ENCODE measurements around the gene POFUT1. TPM values are rescaled to one million over a fixed set of nuclear protein-coding genes. Genes with fewer than 3 reads are reported as not detected.
A peak's percentile ranks its signal among the peaks of the same experiment; 100 is the strongest.
"Not testable (repeated sequence)": the region's sequence is repeated elsewhere in the genome, so short reads cannot be mapped to it uniquely, and the experiment has no call there.

The POFUT1 gene
- total and polyA plus RNA-seq, 8 donors: 2.3 to 33.8 (median 11.2) TPM

DNA sequence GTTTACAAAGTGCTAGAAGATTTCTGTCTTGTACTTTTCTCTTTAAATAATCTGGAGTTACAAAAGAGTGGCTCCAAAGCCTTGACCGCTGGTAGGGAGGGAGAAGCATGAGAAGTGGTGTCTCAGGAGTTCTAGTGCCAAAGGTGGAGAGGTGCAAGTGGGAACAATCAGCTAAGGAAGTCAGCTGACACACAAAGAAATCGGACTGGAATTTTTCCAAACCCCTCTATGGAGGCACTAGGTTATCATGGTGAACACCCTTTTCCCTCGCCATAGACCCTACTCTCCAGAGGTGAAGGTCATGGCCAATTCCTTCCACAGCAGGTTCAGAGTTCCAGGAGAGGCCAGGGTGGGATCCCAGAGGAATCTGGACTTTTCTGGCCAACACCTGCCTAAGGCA, 15.0 kb upstream of the POFUT1 start:
- peak overlapping the region in 3 of 5 donors; percentile 18 to 87 (median 84) for H3K27ac ChIP-seq
- intact Hi-C loops (cut with DNase I; ENCODE audit: low total_unique reads): no loop called here
- H3K27me3 ChIP-seq: no peaks in the 10 kb centered on the region
- H3K4me3 ChIP-seq: no peak overlapping the region
- WGBS, 5 donors: 20 to 48% (median 39%) methylated on average over 3 of the region's 3 CpGs
- peaks cover 19 to 34% (median 32%) of the 10 kb centered on the region in 4 donors for H3K36me3 ChIP-seq
- peaks cover 36 to 82% (median 60%) of the 10 kb centered on the region in 4 donors for H3K4me1 ChIP-seq
- no peaks in the 10 kb centered on the region for H3K9me3 ChIP-seq
- DNase-seq: no peak
- TF ChIP-seq POLR2A (IDR thresholded peaks at IDR 0.05): no peak
- no peak for TF ChIP-seq POLR2AphosphoS5 (IDR thresholded peaks at IDR 0.05)
- no peak for TF ChIP-seq CTCF (IDR thresholded peaks at IDR 0.05)
- no peak for TF ChIP-seq EP300 (IDR thresholded peaks at IDR 0.05)

DNA sequence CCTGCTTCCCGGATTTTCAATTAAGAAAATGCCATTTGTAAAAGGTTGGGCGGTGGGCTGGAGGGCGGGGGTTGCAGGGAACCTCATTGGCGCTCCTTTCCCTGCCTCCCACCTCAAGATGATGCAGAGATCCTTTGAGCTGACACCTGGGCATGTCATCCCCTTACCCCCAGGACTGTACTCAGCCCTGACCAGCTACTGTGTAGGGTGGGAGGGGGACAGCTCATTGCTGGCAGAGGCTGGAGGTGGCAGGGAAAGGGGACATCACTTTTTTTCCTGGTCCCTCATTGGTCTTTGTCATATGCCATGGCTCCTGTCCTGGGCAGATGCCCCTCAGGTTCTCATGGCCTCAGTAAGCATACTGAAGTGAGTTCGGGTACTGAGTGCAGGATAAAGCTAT, 14.3 kb upstream of the POFUT1 start:
- DNase-seq; H3K4me3 ChIP-seq; intact Hi-C loops (cut with DNase I; ENCODE audit: low total_unique reads); H3K27me3 ChIP-seq; H3K9me3 ChIP-seq: not testable (repeated sequence)
- peaks cover 21 to 40% (median 38%) of the 10 kb centered on the region in 4 donors for H3K36me3 ChIP-seq
- peaks cover 36 to 81% (median 60%) of the 10 kb centered on the region in 4 donors for H3K4me1 ChIP-seq
- 70 to 84% (median 75%) methylated on average over 5 of the region's 5 CpGs for WGBS, 5 donors
- peak overlapping the region in 4 of 5 donors; percentile 18 to 87 (median 52) for H3K27ac ChIP-seq

DNA sequence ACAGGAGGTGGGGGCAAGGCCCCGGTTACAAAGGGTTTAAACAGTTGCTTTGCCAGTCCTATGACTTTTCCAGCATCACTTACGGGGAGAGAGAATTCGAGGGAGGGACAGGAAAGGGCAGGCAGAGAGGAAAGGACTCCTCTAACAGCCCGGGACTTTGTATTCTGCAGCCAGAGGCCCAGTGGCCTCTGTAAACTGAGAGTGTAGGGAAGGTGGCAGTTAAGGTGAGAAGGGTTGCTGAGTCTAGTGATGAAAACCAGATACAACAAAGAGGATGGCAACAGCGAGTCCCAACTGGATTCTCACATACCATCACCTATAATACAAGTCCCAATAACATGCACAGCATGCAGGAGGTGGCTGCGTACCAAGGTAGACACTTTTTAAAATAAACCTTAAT, 13.7 kb upstream of the POFUT1 start:
- no peaks in the 10 kb centered on the region for H3K9me3 ChIP-seq
- H3K27ac ChIP-seq: peak overlapping the region in 3 of 5 donors; percentile 31 to 87 (median 84)
- no peak for DNase-seq
- no peak overlapping the region for H3K4me3 ChIP-seq
- H3K4me1 ChIP-seq: peaks cover 34 to 81% (median 61%) of the 10 kb centered on the region in 4 donors
- intact Hi-C loops (cut with DNase I; ENCODE audit: low total_unique reads): no loop called here
- 55 to 72% (median 68%) methylated on average over 6 of the region's 6 CpGs for WGBS, 5 donors
- no peak for TF ChIP-seq EP300 (IDR thresholded peaks at IDR 0.05)
- TF ChIP-seq CTCF (IDR thresholded peaks at IDR 0.05): no peak
- TF ChIP-seq POLR2A (IDR thresholded peaks at IDR 0.05): no peak
- no peak for TF ChIP-seq POLR2AphosphoS5 (IDR thresholded peaks at IDR 0.05)
- H3K36me3 ChIP-seq: peaks cover 27 to 47% (median 45%) of the 10 kb centered on the region in 4 donors
- H3K27me3 ChIP-seq: no peaks in the 10 kb centered on the region

DNA sequence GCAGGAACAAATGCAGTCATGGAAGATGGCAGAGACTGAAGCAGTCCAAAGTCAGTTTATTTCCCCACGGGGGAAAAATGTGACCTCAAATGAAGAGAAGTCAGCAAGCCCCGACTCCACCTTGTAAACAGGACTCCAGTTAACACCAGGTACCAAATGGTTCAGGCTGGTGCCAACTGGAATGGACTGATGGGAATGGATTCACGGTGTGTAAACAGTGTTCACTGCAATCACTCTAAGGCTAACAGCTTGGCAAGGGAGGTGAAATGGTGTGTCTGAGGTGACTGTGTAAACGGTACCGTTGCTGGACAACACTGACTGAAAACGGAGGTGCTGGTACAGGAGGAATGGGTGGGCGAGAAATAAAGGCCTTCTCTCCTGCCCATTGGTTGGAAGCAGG, 12.1 kb upstream of the POFUT1 start:
- TF ChIP-seq POLR2A (IDR thresholded peaks at IDR 0.05) (no peak), CTCF (IDR thresholded peaks at IDR 0.05) (no peak), EP300 (IDR thresholded peaks at IDR 0.05) (no peak), POLR2AphosphoS5 (IDR thresholded peaks at IDR 0.05) (peak in 2 of 3 donors; percentile 56 to 58)
- Histone ChIP-seq H3K9me3 (no peaks in the 10 kb centered on the region), H3K4me1 (peaks cover 24 to 78% (median 53%) of the 10 kb centered on the region in 4 donors), H3K4me3 (no peak overlapping the region), H3K27ac (peak overlapping the region; percentile 25 to 84 (median 52)), H3K36me3 (peaks cover 38 to 63% (median 60%) of the 10 kb centered on the region in 4 donors), H3K27me3 (no peaks in the 10 kb centered on the region)
- intact Hi-C loops (cut with DNase I; ENCODE audit: low total_unique reads): no loop called here
- 25 to 53% (median 39%) methylated on average over 7 of the region's 7 CpGs for WGBS, 5 donors
- DNase-seq: peak; percentile 58 to 63

- 84 to 95% (median 89%) methylated on average over 10 to 11 of the region's 11 CpGs for WGBS, 5 donors
- intact Hi-C loops (cut with DNase I; ENCODE audit: low total_unique reads); H3K4me3 ChIP-seq; H3K27me3 ChIP-seq; DNase-seq; H3K9me3 ChIP-seq: not testable (repeated sequence)
- peaks cover 28 to 76% (median 53%) of the 10 kb centered on the region in 4 donors for H3K4me1 ChIP-seq
- H3K36me3 ChIP-seq: peaks cover 47 to 73% (median 71%) of the 10 kb centered on the region in 4 donors
- peak overlapping the region; percentile 25 to 84 (median 52) for H3K27ac ChIP-seq
Observed at GRCh38 chr20:32196613-32197012, 11.1 kb upstream of the POFUT1 start.

DNA sequence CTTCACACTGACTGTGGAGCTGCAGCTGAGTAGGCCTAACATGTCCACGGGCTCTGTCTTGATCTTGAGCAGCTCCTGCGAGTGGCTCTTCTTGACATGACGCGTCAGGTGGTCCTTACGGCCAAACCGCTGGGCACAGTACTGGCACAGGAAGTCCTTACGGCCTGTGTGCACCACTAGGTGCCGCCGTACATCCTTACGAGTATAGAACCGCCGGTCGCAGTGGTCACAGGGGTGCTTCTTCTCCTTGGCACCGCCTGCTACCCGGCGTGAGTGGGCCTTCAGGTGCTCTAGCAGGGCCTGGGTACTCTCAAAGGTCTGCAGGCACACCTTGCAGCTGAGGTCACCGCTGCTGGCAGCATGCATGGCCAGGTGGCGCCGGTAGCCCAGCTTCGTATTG, 10.5 kb upstream of the POFUT1 start:
- H3K9me3 ChIP-seq; H3K27ac ChIP-seq; DNase-seq; H3K4me3 ChIP-seq; H3K27me3 ChIP-seq; intact Hi-C loops (cut with DNase I; ENCODE audit: low total_unique reads): not testable (repeated sequence)
- peaks cover 33 to 81% (median 55%) of the 10 kb centered on the region in 4 donors for H3K4me1 ChIP-seq
- H3K36me3 ChIP-seq: peaks cover 50 to 78% (median 75%) of the 10 kb centered on the region in 4 donors
- 79 to 90% (median 85%) methylated on average over 13 to 20 of the region's 20 CpGs for WGBS, 5 donors

All from stomach (tissue), 9 donors.